H1 (cell line): ENCODE data around the gene KLHL5.

ENCODE experiments used
- CTCF ChIP-seq, 3 experiments: IDR thresholded peaks; 1 replicate in 2 of 3; 2 replicates in 1 of 3; pipeline versions ENCODE4 v1.5.1 to v1.6.1; 2011; ENCODE audit warnings: low read length in 3 of 3, mild to moderate bottlenecking in 3 of 3, inconsistent platforms in 2 of 3, low read depth in 1 of 3, moderate library complexity in 1 of 3; ENCODE audit not compliant: insufficient read depth in 1 of 3; ENCODE audit errors: control extremely low read depth in 1 of 3
- EP300 ChIP-seq, 2 experiments: IDR thresholded peaks; 1 replicate in 1 of 2; 2 replicates in 1 of 2; pipeline ENCODE4 v1.6.1; 2011 to 2012; ENCODE audit warnings: low read depth in 2 of 2, low read length in 2 of 2, mild to moderate bottlenecking in 2 of 2, borderline replicate concordance in 1 of 2, inconsistent platforms in 1 of 2, moderate library complexity in 1 of 2
- EZH2 ChIP-seq: fragments of 200-600 bp; sonication (generic); IDR thresholded peaks from 2 replicates; pipeline ENCODE4 v1.7.1; 2012; ENCODE audit warnings: low read depth, mild to moderate bottlenecking, moderate library complexity, low read length, inconsistent platforms; ENCODE audit not compliant: severe bottlenecking
- JUND ChIP-seq: IDR thresholded peaks from 2 replicates; pipeline ENCODE4 v1.6.1; 2011; ENCODE audit warnings: mild to moderate bottlenecking, improper control_type of control experiment, low read length
- RFX5 ChIP-seq: IDR thresholded peaks from 2 replicates; pipeline ENCODE4 v1.6.1; 2011; ENCODE audit warnings: low read depth, low read length, improper control_type of control experiment, borderline replicate concordance
- SIN3A ChIP-seq, 2 experiments: IDR thresholded peaks in 1 of 2; conservative IDR thresholded peaks in 1 of 2; 2 replicates each; pipeline ENCODE4 v1.6.1; 2011 to 2012; ENCODE audit warnings: low read length in 2 of 2, improper control_type of control experiment in 1 of 2, low read depth in 1 of 2, mild to moderate bottlenecking in 1 of 2
- SUZ12 ChIP-seq: fragments of 200-600 bp; sonication (generic); IDR thresholded peaks from 2 replicates; pipeline ENCODE4 v1.6.1; 2012; ENCODE audit warnings: mild to moderate bottlenecking, inconsistent platforms, low read length, moderate library complexity, mixed read lengths
- TBP ChIP-seq: IDR thresholded peaks from 2 replicates; pipeline ENCODE4 v1.6.1; 2011; ENCODE audit warnings: low read depth, low read length, improper control_type of control experiment
- TCF12 ChIP-seq: IDR thresholded peaks from 2 replicates; pipeline ENCODE4 v1.6.1; 2011; ENCODE audit warnings: low read depth, mild to moderate bottlenecking, low read length
- YY1 ChIP-seq: IDR thresholded peaks from 2 replicates; pipeline ENCODE4 v1.6.1; 2011; ENCODE audit warnings: low read depth, mild to moderate bottlenecking, low read length

- TF ChIP-seq EP300 (IDR thresholded peaks at IDR 0.05; ENCODE audit: borderline replicate concordance in 1 of 2, low read depth in 2 of 2, low read length in 2 of 2) (no peak), CTCF (IDR thresholded peaks at IDR 0.05; ENCODE audit: control extremely low read depth in 1 of 3, insufficient read depth in 1 of 3, low read depth in 1 of 3, low read length in 3 of 3) (no peak), SIN3A (conservative IDR thresholded peaks at IDR 0.05 in 1 of 2, IDR thresholded peaks at IDR 0.05 in 1 of 2; ENCODE audit: low read depth in 1 of 2, low read length in 2 of 2) (no peak), RFX5 (no peak), EZH2 (no peak), JUND (no peak), TCF12 (no peak), YY1 (no peak), SUZ12 (no peak), TBP (no peak)
These were observed 24.1 kb upstream of the KLHL5 start for GRCh38 chr4:39037941-39038340.
